ENCODE data around the gene IGSF3. TPM values are rescaled to one million over a fixed set of nuclear protein-coding genes. Genes with fewer than 3 reads are reported as not detected.
"Not testable (repeated sequence)": the region's sequence is repeated elsewhere in the genome, so short reads cannot be mapped to it uniquely, and the experiment has no call there.

The IGSF3 gene
- polyA plus RNA-seq, 1 experiment, result 0.06 TPM

- not testable (repeated sequence) for H3K27ac ChIP-seq (ENCODE audit: low read depth, low read length)
Measured at GRCh38 chr1:116595946-116596741, 71.4 kb downstream of the IGSF3 start.

GRCh38 chr1:116595065-116595840 is 72.3 kb downstream of the IGSF3 start:
- not testable (repeated sequence) for H3K4me3 ChIP-seq (ENCODE audit: low read depth, low read length); H3K27ac ChIP-seq (ENCODE audit: low read depth, low read length); H3K9me3 ChIP-seq (ENCODE audit: control insufficient read depth, insufficient read depth, low read length); H3K27me3 ChIP-seq (ENCODE audit: control insufficient read depth, insufficient read depth, low read length); DNase-seq (ENCODE audit: low read depth, low spot score)
- peak; percentile 44 for TF ChIP-seq CTCF (IDR thresholded peaks at IDR 0.05; ENCODE audit: low read depth, low read length)
- POLR2A ChIA-PET, result interaction anchor here (0.6 kb wide), 1 partner anchor 25 kb away, joined by 3 read pairs; no protein-coding TSS in a partner anchor
- CTCF ChIA-PET, result interaction anchor here (0.8 to 4.5 kb wide), 10 partner anchors 7 to 456 kb away, joined by 3 to 72 read pairs (median 4); no protein-coding TSS in a partner anchor

More at GRCh38 chr1:116595946-116596741, 71.4 kb downstream of the IGSF3 start:
- peak; percentile 52 for TF ChIP-seq CTCF (IDR thresholded peaks at IDR 0.05; ENCODE audit: low read depth, low read length)
- H3K4me3 ChIP-seq (ENCODE audit: low read depth, low read length); DNase-seq (ENCODE audit: low read depth, low spot score); H3K9me3 ChIP-seq (ENCODE audit: control insufficient read depth, insufficient read depth, low read length); H3K27me3 ChIP-seq (ENCODE audit: control insufficient read depth, insufficient read depth, low read length): not testable (repeated sequence)
- ChIA-PET POLR2A (interaction anchor here (0.6 kb wide), 1 partner anchor 26 kb away, joined by 3 read pairs; no protein-coding TSS in a partner anchor), CTCF (interaction anchor here (0.8 to 4.5 kb wide), 10 partner anchors 8 to 457 kb away, joined by 3 to 72 read pairs (median 4); no protein-coding TSS in a partner anchor)

- DNase-seq (ENCODE audit: low read depth, low spot score); H3K9me3 ChIP-seq (ENCODE audit: control insufficient read depth, insufficient read depth, low read length); POLR2A ChIA-PET; H3K27me3 ChIP-seq (ENCODE audit: control insufficient read depth, insufficient read depth, low read length); H3K27ac ChIP-seq (ENCODE audit: low read depth, low read length); H3K4me3 ChIP-seq (ENCODE audit: low read depth, low read length); CTCF ChIA-PET: not testable (repeated sequence)
Measured at GRCh38 chr1:116593977-116594376, 73.6 kb downstream of the IGSF3 start.

GRCh38 chr1:116593401-116593800 is 74.1 kb downstream of the IGSF3 start:
- H3K27ac ChIP-seq (ENCODE audit: low read depth, low read length); CTCF ChIA-PET; H3K27me3 ChIP-seq (ENCODE audit: control insufficient read depth, insufficient read depth, low read length); H3K4me3 ChIP-seq (ENCODE audit: low read depth, low read length); DNase-seq (ENCODE audit: low read depth, low spot score); H3K9me3 ChIP-seq (ENCODE audit: control insufficient read depth, insufficient read depth, low read length); POLR2A ChIA-PET: not testable (repeated sequence)

- CTCF ChIA-PET, result interaction anchor here (1.2 kb wide), 1 partner anchor 18 kb away, joined by 4 read pairs; no protein-coding TSS in a partner anchor
- H3K27ac ChIP-seq (ENCODE audit: low read depth, low read length); DNase-seq (ENCODE audit: low read depth, low spot score); POLR2A ChIA-PET; H3K4me3 ChIP-seq (ENCODE audit: low read depth, low read length); H3K27me3 ChIP-seq (ENCODE audit: control insufficient read depth, insufficient read depth, low read length); H3K9me3 ChIP-seq (ENCODE audit: control insufficient read depth, insufficient read depth, low read length): not testable (repeated sequence)
Measured at GRCh38 chr1:116591951-116592605, 75.5 kb downstream of the IGSF3 start.

GRCh38 chr1:116591006-116591950 is 76.3 kb downstream of the IGSF3 start:
- DNase-seq (ENCODE audit: low read depth, low spot score); H3K9me3 ChIP-seq (ENCODE audit: control insufficient read depth, insufficient read depth, low read length); POLR2A ChIA-PET; H3K4me3 ChIP-seq (ENCODE audit: low read depth, low read length); H3K27me3 ChIP-seq (ENCODE audit: control insufficient read depth, insufficient read depth, low read length); H3K27ac ChIP-seq (ENCODE audit: low read depth, low read length): not testable (repeated sequence)
- CTCF ChIA-PET, result interaction anchor here (1.2 kb wide), 1 partner anchor 17 kb away, joined by 4 read pairs; no protein-coding TSS in a partner anchor

- CTCF ChIA-PET; POLR2A ChIA-PET; H3K27ac ChIP-seq (ENCODE audit: low read depth, low read length); H3K27me3 ChIP-seq (ENCODE audit: control insufficient read depth, insufficient read depth, low read length); H3K4me3 ChIP-seq (ENCODE audit: low read depth, low read length); H3K9me3 ChIP-seq (ENCODE audit: control insufficient read depth, insufficient read depth, low read length); DNase-seq (ENCODE audit: low read depth, low spot score): not testable (repeated sequence)
Measured at GRCh38 chr1:116590359-116591005, 77.1 kb downstream of the IGSF3 start.

GRCh38 chr1:116589101-116589735 is 78.3 kb downstream of the IGSF3 start:
- CTCF ChIA-PET; H3K9me3 ChIP-seq (ENCODE audit: control insufficient read depth, insufficient read depth, low read length); H3K27me3 ChIP-seq (ENCODE audit: control insufficient read depth, insufficient read depth, low read length); POLR2A ChIA-PET; H3K4me3 ChIP-seq (ENCODE audit: low read depth, low read length); H3K27ac ChIP-seq (ENCODE audit: low read depth, low read length); DNase-seq (ENCODE audit: low read depth, low spot score): not testable (repeated sequence)

Data from AG04450 (cell line).